ENCODE measurements around the gene CLEC5A. TPM values are rescaled to one million over a fixed set of nuclear protein-coding genes. Genes with fewer than 3 reads are reported as not detected.
"Not testable (repeated sequence)": the region's sequence is repeated elsewhere in the genome, so short reads cannot be mapped to it uniquely, and the experiment has no call there.

The CLEC5A gene
- total RNA-seq, 4 donors from 2014 or later, result 1.6 to 3.8 (median 2.9) TPM

- no peak for DNase-seq (ENCODE audit: low spot score in 2 of 2)
Observed at GRCh38 chr7:141906285-141906684, 40.5 kb downstream of the CLEC5A start.

GRCh38 chr7:141899366-141899765 is 47.4 kb downstream of the CLEC5A start:
- DNase-seq (ENCODE audit: low spot score in 2 of 2); H3K4me3 ChIP-seq (ENCODE audit: low read depth, poor library complexity, severe bottlenecking); intact Hi-C loops (cut with DNase I; ENCODE audit: low total_unique reads): not testable (repeated sequence)
- WGBS, 2 donors, result 91 to 92% methylated on average over 3 of the region's 3 CpGs

More at GRCh38 chr7:141906285-141906684, 40.5 kb downstream of the CLEC5A start:
- 75 to 83% methylated on average over 4 of the region's 4 CpGs for WGBS, 2 donors
- intact Hi-C loops (cut with DNase I; ENCODE audit: low total_unique reads), result no loop called here
- no peak for TF ChIP-seq POLR2A (IDR thresholded peaks at IDR 0.05)
- no peak for TF ChIP-seq CTCF (IDR thresholded peaks at IDR 0.05)
- no peak overlapping the region for H3K4me3 ChIP-seq (ENCODE audit: low read depth, poor library complexity, severe bottlenecking)

GRCh38 chr7:141891336-141891735 is 55.4 kb downstream of the CLEC5A start:
- 65 to 67% methylated on average over 3 of the region's 3 CpGs for WGBS, 2 donors
- H3K4me3 ChIP-seq (ENCODE audit: low read depth, poor library complexity, severe bottlenecking), result no peak overlapping the region
- DNase-seq (ENCODE audit: low spot score in 2 of 2), result no peak
- no peak for TF ChIP-seq POLR2A (IDR thresholded peaks at IDR 0.05)
- TF ChIP-seq CTCF (IDR thresholded peaks at IDR 0.05), result no peak
- intact Hi-C loops (cut with DNase I; ENCODE audit: low total_unique reads), result no loop called here

- WGBS, 2 donors, result 82 to 90% methylated on average over 1 of the region's 1 CpG
- intact Hi-C loops (cut with DNase I; ENCODE audit: low total_unique reads), result no loop called here
Observed at GRCh38 chr7:141889321-141889720, 57.5 kb downstream of the CLEC5A start.

GRCh38 chr7:141884539-141885225 is 62.1 kb downstream of the CLEC5A start:
- no peak for DNase-seq (ENCODE audit: low spot score in 2 of 2)
- TF ChIP-seq CTCF (IDR thresholded peaks at IDR 0.05), result no peak
- no peak for TF ChIP-seq POLR2A (IDR thresholded peaks at IDR 0.05)
- intact Hi-C loops (cut with DNase I; ENCODE audit: low total_unique reads), result no loop called here
- H3K4me3 ChIP-seq (ENCODE audit: low read depth, poor library complexity, severe bottlenecking), result no peak overlapping the region
- 74 to 76% methylated on average over 5 of the region's 5 CpGs for WGBS, 2 donors

More at GRCh38 chr7:141889321-141889720, 57.5 kb downstream of the CLEC5A start:
- H3K4me3 ChIP-seq (ENCODE audit: low read depth, poor library complexity, severe bottlenecking), result no peak overlapping the region
- DNase-seq (ENCODE audit: low spot score in 2 of 2), result no peak
- TF ChIP-seq POLR2A (IDR thresholded peaks at IDR 0.05) (no peak), CTCF (IDR thresholded peaks at IDR 0.05) (no peak)

GRCh38 chr7:141880960-141881359 is 65.8 kb downstream of the CLEC5A start:
- WGBS, 2 donors, result 66 to 77% methylated on average over 5 of the region's 5 CpGs
- intact Hi-C loops (cut with DNase I; ENCODE audit: low total_unique reads), result no loop called here
- TF ChIP-seq CTCF (IDR thresholded peaks at IDR 0.05), result no peak
- TF ChIP-seq POLR2A (IDR thresholded peaks at IDR 0.05), result no peak
- H3K4me3 ChIP-seq (ENCODE audit: low read depth, poor library complexity, severe bottlenecking), result no peak overlapping the region
- no peak for DNase-seq (ENCODE audit: low spot score in 2 of 2)

Data from lower leg skin (tissue), 4 donors.